Head of caudate nucleus (tissue), 42 donors: Measurements from ENCODE around the gene PRR3.
"Not testable (repeated sequence)": the region's sequence is repeated elsewhere in the genome, so short reads cannot be mapped to it uniquely, and the experiment has no call there.

ENCODE experiments used
- DNase-seq, 42 donors: peaks; one replicate each; pipeline versions ENCODE4 v3.0.0 to v3.0.0-alpha.2; 2020 to 2021; ENCODE audit warnings: mixed read lengths in 7 of 42
- intact Hi-C: fragments of 100-400 bp; cut with DNase I; formaldehyde crosslinking; loops from one replicate; pipeline ENCODE4 v1.15.0; 2022

Gene PRR3, protein sequence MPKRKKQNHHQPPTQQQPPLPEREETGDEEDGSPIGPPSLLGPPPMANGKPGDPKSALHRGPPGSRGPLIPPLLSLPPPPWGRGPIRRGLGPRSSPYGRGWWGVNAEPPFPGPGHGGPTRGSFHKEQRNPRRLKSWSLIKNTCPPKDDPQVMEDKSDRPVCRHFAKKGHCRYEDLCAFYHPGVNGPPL

DNA sequence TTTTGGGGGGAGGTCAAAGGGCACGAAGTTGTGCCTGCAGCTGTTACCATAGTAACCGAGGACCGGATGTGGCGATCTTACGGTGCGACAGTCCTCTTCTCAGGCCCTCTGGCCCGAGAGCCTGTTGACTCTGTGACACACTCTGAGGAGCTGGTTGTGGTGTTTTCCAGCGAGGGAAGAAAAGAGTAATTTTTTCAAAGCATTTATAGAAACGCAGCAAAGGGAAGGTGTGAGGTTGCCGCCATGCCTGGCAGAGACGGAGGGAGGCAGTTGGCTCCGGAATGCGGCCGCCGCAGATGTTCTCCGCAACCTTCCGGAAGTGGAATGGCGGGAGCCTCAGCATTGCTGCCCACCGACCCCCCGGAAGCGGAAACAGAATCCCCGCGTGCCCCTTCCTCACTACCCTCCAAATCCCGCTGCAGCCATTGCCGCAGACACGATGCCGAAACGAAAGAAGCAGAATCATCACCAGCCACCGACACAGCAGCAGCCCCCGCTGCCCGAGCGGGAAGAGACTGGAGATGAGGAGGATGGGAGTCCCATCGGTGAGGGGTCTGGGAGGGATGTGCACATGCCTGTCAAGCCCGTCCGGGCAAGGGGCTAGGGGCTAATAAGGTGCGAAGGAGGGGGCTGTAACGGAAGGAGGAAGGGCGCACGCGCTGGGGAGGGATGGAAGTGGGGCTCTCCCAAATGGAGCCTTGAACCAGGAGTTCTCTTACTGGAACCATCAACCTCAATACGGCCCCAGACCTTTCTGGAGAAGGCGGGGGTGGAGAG lies at the start of gene PRR3:
Gene PRR3, plus strand, starts transcription at position 390 of the 777 bp plus-strand sequence. Its CDS starts 50 bp downstream, at position 440.
- peak; percentile 82 to 98 (median 94) for DNase-seq
- intact Hi-C loops, result loop anchor here (2.0 kb wide), 1 partner anchor 14 kb away; the partner anchor contains the start of gene ABCF1

DNA sequence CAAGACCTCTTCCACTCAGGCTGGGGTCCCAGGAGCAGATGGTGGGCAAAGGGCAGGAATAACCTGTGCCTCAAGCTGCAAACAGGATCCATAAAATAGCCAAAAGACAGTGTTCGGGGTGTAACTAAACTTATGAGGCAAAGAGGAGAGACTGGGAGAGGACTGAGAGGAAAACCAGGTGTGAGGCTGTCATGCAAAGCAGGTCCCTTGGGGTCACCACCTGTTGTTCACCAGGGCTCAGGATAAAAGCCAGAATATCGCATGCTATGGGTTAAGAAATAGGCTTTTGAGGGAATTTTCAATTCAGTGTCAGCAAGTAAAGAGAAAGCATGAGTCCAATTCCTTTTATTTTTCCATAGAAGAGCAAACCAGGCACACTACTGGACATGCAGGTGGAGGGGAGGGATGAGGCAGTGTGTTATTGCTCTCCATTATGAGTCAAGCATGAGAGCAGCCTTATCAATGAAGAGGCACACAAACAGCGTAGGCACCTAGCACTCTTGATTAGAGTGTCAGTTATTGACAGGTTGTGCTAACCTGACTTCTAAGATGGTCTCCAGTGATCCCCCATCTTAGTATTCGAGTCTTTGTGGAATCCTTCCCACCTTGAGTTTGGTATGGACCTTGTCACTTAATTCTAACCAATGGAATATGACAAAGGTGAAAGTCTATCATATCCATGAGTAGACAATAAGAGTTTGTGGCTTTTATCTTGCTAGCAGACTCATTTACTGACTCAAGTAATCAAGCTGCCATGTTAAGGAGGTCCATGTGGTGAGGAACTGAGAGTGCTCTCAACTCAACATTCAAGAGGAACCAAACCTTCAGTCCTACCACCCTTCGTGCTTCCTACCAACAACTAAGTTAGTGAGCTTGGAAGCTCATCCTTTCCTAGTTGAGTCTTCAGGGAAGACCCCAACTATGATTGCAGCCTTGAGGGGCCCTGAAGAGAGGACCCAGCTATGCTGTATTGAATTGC lies 49.0 kb upstream of the PRR3 start:
- intact Hi-C loops, result no loop called here
- DNase-seq, result no peak

DNA sequence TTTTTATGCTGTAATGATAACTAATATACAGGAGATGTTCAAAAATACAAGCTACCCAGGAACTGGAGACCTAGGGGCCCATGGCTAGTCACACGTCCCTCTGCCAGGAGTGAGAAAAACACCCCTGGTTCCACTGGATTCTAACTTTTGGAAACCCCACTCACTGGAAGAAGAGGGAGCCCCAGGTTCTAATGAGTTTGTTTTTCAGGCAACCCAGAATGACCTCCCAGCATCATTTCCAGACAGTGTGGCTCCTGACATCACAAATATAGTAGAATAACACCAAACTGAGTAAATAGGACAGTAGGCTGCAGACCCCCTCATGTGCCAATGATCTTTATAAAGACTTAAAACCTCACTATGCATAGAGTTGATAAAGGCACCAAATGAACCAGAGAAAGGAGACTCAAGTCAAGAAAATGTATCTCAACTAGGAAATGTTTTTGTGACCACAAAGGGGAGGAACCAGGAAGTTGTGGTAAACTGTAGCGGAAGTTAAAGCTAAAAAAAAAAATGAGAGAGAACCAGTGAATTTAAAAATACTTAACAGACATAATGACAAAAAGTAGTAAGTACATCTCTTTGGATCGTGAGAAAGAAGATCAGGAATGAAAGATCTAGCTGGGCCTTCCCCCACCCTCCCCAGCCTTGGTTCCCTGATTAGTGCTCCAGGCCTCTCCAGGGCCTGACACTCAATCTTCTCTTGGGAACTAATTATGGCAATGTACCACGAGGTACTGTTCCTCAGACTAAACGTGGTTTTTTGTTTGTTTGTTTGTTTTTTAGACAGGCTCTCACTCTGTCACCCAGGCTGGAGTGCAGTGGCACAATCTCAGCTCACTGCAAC lies 48.0 kb upstream of the PRR3 start:
- DNase-seq, result no peak
- intact Hi-C loops, result no loop called here

DNA sequence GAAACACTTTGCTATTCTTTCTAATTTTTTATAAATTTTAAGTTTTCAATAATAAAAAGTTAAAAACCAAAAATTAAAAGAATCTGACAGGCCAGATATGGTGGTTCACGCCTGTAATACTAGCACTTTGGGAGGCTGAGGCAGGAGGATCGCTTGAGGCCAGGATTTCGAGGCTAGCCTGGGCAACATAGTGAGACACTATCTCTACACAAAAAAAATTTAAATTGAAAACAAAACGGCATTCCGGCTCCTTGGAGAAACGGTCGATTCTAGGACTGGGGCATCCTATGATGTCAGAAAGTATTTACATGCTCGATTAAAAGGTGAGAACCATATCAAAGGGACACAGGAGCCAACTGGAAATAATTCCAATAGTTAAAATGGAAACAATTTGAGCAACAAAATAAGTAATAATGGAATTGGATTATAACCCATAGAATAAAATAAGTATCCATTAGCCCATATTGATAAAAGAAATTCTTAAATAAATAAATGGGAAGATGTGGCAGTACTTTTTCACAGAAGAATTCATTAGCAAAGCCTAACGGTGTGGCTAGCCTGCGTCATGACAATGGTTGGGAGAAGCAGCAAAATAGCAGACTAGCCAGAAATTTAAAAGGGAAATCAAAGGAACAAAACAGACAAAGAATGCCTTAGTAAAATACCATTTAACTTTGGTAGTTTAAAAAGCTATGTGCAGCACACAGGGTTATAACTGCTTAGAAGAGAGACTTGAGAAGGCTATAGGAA lies 46.5 kb upstream of the PRR3 start:
- intact Hi-C loops, result no loop called here
- DNase-seq, result no peak

DNA sequence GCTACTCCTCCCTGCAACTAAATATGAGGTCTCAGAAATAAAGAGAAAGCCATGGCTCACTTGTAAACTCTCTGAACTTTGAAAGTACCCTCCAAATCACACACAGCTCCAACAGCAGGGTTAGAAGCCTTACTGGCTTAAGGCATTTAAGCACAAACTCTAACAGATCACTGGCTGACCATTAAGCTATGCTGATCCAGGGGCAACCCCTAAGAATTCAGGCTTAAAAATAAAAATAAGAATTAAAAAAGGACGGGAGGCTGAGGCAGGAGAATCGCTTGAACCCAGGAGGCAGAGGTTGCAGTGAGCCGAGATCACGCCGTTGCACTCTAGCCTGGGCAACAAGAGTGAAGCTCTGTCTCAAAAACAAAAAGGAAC lies 45.9 kb upstream of the PRR3 start:
- intact Hi-C loops, result no loop called here
- no peak for DNase-seq

DNA sequence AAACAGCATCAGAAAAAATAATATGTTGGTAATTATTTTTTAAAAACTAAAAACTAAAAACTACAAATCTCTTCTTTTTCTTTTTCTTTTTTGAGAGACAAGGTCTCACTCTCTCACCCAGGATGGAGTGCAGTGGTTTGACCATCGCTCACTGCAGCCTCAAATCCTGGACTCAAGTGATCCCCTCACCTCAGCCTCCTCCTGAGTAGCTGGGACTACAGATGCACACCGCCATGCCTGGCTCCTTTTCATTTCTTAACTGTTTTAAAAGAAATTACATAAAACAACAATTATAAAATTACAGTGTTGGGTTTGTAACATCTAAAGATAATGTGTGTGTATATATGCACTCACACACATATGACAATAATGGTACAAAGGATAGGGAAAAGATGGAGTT lies 43.6 kb upstream of the PRR3 start:
- DNase-seq, result no peak
- intact Hi-C loops, result no loop called here

DNA sequence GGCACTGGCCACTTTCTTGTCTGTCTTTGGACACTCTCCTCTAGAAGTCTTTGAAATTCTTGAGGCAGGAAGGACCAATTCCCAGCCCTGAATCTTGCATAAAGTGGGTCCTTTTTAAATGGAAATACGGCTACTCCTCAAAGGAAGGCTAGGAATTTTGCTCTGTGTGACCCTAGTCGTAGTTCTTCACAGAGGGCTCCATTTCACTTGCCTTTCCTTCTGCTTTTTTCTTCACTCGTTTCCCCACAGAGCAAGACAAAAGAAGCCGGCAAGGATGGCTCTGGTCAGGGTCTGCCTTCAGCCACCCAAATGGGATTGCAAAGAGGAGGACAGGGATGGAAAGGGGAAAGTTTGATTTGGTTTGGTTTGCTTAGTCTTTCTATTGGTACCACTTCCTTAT lies 42.0 kb upstream of the PRR3 start:
- intact Hi-C loops, result no loop called here
- DNase-seq, result no peak

DNA sequence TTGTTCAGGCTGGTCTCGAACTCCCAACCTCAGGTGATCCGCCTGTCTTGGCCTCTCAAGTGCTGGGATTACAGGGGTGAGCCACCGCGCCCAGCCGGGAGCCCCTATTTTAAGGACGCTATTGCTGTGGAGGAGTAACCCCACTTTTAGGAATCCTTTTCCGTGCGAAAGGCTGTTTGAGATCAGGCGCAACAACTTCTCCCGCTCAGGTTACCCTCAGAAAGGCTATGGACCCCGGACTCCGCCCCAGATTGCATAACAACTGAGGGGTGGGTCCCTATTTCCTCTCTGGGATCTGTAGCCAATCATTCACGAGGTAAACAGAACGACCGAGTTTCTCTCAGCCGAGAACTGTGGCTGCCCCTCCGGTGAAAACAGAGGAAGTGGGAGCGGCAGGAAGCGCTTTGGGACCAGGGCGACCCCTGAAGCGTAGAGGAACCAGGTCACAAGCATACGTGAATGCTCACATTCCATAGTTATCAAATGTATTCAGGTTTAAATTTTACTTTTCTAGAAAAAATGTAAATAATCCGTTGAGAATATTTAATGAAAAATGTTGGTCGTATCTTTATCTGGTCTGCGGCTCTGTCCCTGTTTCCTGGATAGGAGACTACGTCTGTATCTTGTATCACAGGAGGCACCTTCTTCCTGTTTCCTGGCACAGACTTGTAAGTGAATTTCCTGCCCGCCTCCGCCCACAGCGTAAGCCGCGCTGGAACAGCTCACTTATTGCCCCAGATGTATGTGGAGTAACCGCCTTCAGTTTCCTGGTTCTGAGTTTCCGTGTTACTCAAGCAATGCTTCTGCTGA lies 40.9 kb upstream of the PRR3 start:
- intact Hi-C loops, result no loop called here

DNA sequence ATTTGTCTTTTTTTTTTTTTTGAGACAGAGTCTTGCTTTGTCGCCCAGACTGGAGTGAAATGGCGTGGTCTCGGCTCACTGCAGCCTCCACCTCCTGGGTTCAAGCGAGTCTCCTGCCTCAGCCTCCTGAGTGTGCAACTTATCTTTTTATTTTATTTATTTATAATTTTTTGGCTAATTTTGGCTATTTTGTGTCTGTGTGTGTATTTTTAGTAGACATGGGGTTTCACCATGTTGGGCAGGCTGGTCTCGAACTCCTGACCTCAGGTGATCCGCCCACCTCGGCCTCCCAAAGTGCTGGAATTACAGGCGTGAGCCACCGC lies 40.4 kb upstream of the PRR3 start:
- intact Hi-C loops, DNase-seq: not testable (repeated sequence)

More for the DNA sequence above, 40.9 kb upstream of the PRR3 start:
- peak; percentile 44 to 93 (median 78) for DNase-seq

DNA sequence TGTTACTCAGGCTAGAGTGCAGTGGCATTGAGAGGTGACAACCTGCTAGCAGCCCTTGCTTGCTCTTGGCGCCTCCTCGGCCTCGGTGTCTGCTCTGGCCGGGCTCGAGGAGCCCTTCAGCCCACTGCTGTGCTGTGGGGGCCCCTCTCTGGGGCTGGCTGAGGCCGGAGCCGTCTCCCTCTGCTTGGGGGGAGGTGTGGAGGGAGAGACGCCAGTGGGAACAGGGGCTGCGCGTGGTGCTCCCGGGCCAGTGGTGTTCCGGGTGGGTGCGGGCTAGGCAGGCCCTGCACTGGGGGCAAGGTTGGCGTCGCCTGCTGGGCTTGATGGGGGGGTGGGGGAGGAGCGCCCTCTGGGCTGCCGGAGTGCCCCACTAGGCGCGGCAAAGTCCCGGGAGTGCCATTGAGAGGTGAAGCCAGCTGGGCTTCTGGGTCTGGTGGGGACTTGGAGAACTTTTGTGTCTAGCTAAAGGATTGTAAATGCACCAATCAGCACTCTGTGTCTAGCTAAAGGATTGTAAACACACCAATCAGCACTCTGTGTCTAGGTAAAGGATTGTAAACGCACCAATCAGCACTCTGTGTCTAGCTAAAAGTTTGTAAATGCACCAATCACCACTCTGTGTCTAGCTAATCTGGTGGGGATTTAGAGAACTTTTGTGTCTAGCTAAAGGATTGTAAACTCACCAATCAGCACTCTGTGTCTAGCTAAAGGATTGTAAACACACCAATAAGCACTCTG lies 39.2 kb upstream of the PRR3 start:
- intact Hi-C loops, DNase-seq: not testable (repeated sequence)

DNA sequence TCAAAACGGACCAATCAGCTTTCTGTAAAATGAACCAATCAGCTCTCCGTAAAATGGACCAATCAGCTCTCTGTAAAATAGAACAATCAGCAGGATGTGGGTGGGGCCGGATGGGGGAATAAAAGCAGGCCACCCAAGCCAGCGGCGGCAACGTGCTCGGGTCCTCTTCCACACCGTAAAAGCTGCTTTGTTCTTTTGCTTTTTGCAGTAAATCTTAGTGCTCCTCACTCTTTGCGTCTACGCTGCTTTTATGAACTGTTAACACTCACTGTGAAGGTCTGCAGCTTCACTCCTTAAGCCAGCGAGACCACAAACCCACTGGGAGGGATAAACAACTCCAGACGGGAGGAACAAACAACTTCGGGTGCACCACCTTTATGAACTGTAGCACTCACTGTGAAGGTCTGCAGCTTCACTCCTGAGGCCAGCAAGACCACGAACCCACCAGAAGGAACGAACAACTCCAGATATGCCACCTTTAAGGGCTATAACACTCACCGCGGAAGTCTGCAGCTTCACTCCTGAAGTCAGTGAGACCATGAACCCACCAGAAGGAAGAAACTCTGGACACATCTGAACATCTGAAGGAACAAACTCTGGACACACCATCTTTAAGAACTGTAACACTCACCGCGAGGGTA lies 38.5 kb upstream of the PRR3 start:
- intact Hi-C loops, DNase-seq: not testable (repeated sequence)

DNA sequence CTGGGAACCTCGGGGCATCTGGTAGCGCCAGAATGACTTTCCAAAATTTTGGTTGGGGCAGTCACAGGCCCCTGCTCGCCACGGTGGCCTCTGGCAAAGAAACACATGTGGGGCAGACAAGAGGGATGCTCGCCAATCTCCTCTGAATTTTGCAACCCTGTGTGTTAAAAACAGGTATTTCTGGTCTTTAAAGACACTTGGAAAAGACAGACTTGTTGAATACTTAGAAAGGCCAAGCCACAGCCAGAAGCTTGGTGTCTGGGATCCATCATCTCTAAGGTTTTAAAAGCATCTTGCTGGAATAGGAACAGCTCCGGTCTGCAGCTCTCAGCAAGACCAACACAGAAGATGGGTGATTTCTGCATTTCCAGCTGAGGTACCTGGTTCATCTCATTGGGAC lies 36.6 kb upstream of the PRR3 start:
- no peak for DNase-seq
- intact Hi-C loops, result no loop called here

DNA sequence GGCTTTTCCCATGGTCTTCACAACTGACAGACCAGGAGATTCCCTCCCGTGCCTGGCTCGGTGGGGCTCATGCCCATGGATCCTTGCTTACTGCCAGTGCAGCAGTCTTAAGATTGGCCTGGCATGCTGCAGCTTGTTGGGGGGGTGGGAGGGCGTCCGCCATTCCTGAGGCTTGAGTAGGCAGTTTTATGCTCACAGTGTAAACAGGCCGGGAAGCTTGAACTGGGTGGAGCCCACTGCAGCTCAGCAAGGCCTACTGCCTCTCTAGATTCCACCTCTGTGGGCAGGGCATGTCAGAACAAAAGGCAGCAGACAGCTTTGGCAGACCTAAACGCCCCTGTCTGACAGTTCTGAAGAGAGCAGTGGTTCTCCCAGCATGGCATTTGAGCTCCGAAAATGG lies 36.0 kb upstream of the PRR3 start:
- DNase-seq, intact Hi-C loops: not testable (repeated sequence)

DNA sequence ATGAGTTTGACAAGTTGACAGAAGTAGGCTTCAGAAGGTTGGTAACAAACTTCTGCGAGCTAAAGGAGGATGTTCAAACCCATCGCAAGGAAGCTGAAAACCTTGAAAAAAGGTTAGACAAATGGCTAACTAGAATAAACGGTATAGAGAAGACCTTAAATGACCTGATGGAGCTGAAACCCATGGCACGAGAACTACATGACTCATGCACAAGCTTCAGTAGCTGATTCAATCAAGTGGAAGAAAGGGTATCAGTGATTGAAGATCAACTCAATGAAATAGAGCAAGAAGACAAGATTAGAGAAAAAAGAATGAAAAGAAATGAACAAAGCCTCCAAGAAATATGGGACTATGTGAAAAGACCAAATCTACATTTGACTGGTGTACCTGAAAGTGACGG lies 35.1 kb upstream of the PRR3 start:
- DNase-seq, intact Hi-C loops: not testable (repeated sequence)

DNA sequence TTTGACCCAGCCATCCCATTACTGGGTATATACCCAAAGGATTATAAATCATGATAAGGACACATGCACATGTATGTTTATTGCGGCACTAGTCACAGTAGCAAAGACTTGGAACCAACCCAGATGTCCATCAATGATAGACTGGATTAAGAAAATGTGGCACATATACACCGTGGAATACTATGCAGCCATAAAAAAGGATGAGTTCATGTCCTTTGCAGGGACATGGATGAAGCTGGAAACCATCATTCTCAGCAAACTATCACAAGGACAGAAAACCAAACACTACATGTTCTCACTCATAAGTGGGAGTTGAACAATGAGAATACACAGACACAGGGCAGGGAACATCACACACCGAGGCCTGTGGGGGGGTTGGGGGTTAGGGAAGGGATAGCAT lies 30.7 kb upstream of the PRR3 start:
- DNase-seq, intact Hi-C loops: not testable (repeated sequence)

DNA sequence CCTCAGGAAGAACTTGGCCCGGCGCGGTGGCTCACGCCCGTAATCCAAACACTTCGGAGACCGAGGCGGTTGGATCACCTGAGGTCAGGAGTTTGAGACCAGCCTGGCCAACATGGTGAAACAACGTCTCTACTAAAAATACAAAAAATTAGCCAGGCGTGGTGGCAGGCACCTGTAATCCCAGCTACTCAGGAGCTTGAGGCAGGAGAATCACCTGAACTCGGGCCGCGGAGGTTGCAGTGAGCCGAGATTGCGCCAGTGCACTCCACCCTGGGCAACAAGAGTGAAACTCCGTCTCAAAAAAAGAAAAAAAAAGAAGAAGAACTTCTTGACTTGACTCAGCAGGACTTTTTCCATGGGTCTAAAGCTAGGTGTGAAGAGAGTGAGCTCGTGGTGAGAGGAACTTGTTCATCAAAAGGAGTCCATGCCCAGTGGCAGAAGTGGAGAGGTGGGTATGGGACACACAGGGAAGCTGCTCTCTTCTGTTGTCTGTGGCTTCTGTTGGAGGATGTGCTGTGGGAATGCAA lies 27.7 kb upstream of the PRR3 start:
- intact Hi-C loops, result not testable (repeated sequence)
- peak in 1 of 42 donors; percentile 21 for DNase-seq
